BJ (cell line): Measurements from ENCODE around the gene FTO. TPM values are rescaled to one million over a fixed set of nuclear protein-coding genes. Genes with fewer than 3 reads are reported as not detected.

Experiments
- CTCF ChIA-PET: fragments of 350-600 bp; formaldehyde crosslinking; extraction: SDS; loops from one replicate; lab custom pipeline; 2021; ENCODE audit warnings: antibody characterized with exemption, inconsistent platforms; lab: Yijun Ruan, JAX
- POLR2A ChIA-PET: fragments of 300-600 bp; sonication (Branson Sonifier 250); formaldehyde crosslinking; extraction: SDS; loops from one replicate; lab custom pipeline; 2021; ENCODE audit warnings: antibody characterized with exemption; lab: Charles Lee
- DNase-seq: peaks from one replicate; pipeline ENCODE4 v3.0.0-alpha.2; 2011; ENCODE audit warnings: low read depth
- H3K27me3 ChIP-seq: 2 replicates; pipeline ENCODE4 v1.6.0; 2011; ENCODE audit warnings: low read length; ENCODE audit not compliant: control insufficient read depth, insufficient read depth
- H3K36me3 ChIP-seq: 2 replicates; pipeline ENCODE4 v1.5.1; 2011; ENCODE audit warnings: low read length; ENCODE audit not compliant: control insufficient read depth, insufficient read depth
- H3K4me3 ChIP-seq: 2 replicates; pipeline ENCODE4 v1.5.1; 2011; ENCODE audit warnings: low read depth, mild to moderate bottlenecking, control low read depth, low read length
- CTCF ChIP-seq: IDR thresholded peaks from 2 replicates; pipeline ENCODE4 v1.5.1; 2011; ENCODE audit warnings: low read depth, mild to moderate bottlenecking, control low read depth, inconsistent platforms, low read length, moderate library complexity; ENCODE audit not compliant: insufficient read depth
- polyA plus RNA-seq: library from polyadenylated mRNA; depleted of rRNA; stranded (reverse); fragments of >200 nt; gene quantifications from 2 replicates; pipeline ENCODE4 v1.2.3, GENCODE V29; 2011

The FTO gene
- polyA plus RNA-seq, 1 experiment = 86.3 TPM

GRCh38 chr16:53775106-53775820 is 71.3 kb downstream of the FTO start:
- DNase-seq = no peak
- TF ChIP-seq CTCF = no peak
- POLR2A ChIA-PET = interaction anchor here (0.5 kb wide), 1 partner anchor 361 kb away, joined by 3 read pairs; no protein-coding TSS in a partner anchor
- H3K36me3 ChIP-seq = no peaks in the 10 kb centered on the region
- H3K27me3 ChIP-seq = no peaks in the 10 kb centered on the region
- CTCF ChIA-PET = interaction anchor here (1.2 to 1.8 kb wide), 4 partner anchors 34 to 225 kb away, joined by 4 to 7 read pairs (median 4); no protein-coding TSS in a partner anchor
- H3K4me3 ChIP-seq = no peak overlapping the region

GRCh38 chr16:53775821-53776431 is 72.0 kb downstream of the FTO start:
- no peak for TF ChIP-seq CTCF
- CTCF ChIA-PET = interaction anchor here (0.6 to 1.8 kb wide), 5 partner anchors 33 to 226 kb away, joined by 4 to 7 read pairs (median 4); no protein-coding TSS in a partner anchor
- Histone ChIP-seq H3K4me3 (no peak overlapping the region), H3K36me3 (no peaks in the 10 kb centered on the region), H3K27me3 (no peaks in the 10 kb centered on the region)
- POLR2A ChIA-PET = interaction anchor here (0.5 kb wide), 1 partner anchor 360 kb away, joined by 3 read pairs; no protein-coding TSS in a partner anchor
- peak; percentile 79 for DNase-seq

DNA sequence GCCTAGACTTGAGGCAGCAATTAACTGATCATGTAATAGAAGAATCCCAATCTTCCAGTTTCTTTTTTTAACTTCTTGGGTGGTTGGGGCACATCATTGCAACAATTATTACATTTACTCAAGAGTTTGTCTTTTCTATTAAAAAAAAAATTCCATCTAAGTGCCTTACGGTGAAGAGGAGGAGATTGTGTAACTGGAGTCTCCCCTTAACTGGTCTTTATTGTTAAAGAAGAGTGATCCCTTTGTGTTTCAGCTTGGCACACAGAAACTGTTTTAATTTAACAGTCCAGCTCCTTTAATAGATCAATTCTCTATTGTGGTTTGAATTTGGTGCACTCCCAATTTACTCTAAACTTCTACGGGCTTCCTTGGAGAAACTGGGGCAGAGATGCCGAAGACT is 75.2 kb downstream of the FTO start:
- POLR2A ChIA-PET = no interaction called here
- CTCF ChIA-PET = interaction anchor here (0.6 kb wide), 1 partner anchor 133 kb away, joined by 3 read pairs; no protein-coding TSS in a partner anchor
- TF ChIP-seq CTCF = no peak
- Histone ChIP-seq H3K4me3 (no peak overlapping the region), H3K27me3 (no peaks in the 10 kb centered on the region), H3K36me3 (no peaks in the 10 kb centered on the region)
- DNase-seq = no peak

GRCh38 chr16:53780051-53780450 is 76.1 kb downstream of the FTO start:
- DNase-seq = no peak
- no peak for TF ChIP-seq CTCF

DNA sequence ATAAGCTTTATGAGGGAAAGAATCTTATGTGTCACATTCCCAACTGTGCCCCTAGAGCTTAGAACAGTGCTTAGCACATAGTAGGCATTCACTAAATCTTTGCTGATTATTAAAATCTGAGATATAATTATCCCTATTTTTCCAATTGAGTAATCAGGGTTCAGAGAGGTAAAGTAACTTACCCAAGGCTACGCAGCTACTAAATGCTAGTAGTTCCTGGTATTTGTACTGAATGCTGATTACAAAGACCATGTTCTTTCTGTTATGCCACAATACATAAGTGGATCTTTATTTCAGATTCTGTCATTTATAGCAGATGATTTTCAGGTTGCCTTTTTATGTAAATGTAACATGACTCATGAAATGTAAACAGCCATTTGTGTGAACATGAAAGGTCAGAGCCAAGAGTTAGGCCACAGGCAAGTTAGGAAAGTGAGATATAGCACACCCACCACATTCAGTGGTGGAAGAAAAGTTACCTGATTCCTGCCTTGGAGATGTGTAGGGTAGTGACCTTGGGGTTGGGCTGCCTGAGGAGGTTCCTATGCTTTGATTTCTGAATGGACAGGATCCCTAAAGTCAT is 77.2 kb downstream of the FTO start:
- DNase-seq = no peak

More at GRCh38 chr16:53780051-53780450, 76.1 kb downstream of the FTO start:
- POLR2A ChIA-PET = no interaction called here
- Histone ChIP-seq H3K36me3 (no peaks in the 10 kb centered on the region), H3K27me3 (no peaks in the 10 kb centered on the region), H3K4me3 (no peak overlapping the region)
- CTCF ChIA-PET = interaction anchor here (1.1 kb wide), 1 partner anchor 111 kb away, joined by 3 read pairs; no protein-coding TSS in a partner anchor

More for the DNA sequence above, 77.2 kb downstream of the FTO start:
- Histone ChIP-seq H3K27me3 (no peaks in the 10 kb centered on the region), H3K4me3 (no peak overlapping the region), H3K36me3 (no peaks in the 10 kb centered on the region)
- POLR2A ChIA-PET = no interaction called here
- no peak for TF ChIP-seq CTCF
- CTCF ChIA-PET = interaction anchor here (1.1 to 1.6 kb wide), 2 partner anchors 33 to 110 kb away, joined by 3 read pairs; no protein-coding TSS in a partner anchor
